Testis (tissue), 3 donors: ENCODE data around the gene CGB7. TPM values are rescaled to one million over a fixed set of nuclear protein-coding genes. Genes with fewer than 3 reads are reported as not detected.

Source experiments
- DNase-seq: peaks from one replicate; pipeline ENCODE4 v3.0.0-alpha.2; 2019
- H3K27ac ChIP-seq, 2 donors: fragments of 200-600 bp; sonication (generic); one replicate each; pipeline ENCODE4 v1.5.1; 2019
- H3K27me3 ChIP-seq: fragments of 200-600 bp; sonication (generic); one replicate; pipeline ENCODE4 v1.5.1; 2019
- H3K36me3 ChIP-seq: fragments of 200-600 bp; sonication (generic); one replicate; pipeline ENCODE4 v1.5.1; 2017; ENCODE audit warnings: low read depth; ENCODE audit errors: missing control alignments
- H3K4me1 ChIP-seq: fragments of 200-600 bp; sonication (generic); one replicate; pipeline ENCODE4 v1.5.1; 2019
- H3K4me3 ChIP-seq, 2 donors: fragments of 200-600 bp; sonication (generic); one replicate each; pipeline ENCODE4 v1.5.1; 2017 to 2019
- H3K9me3 ChIP-seq: fragments of 200-600 bp; sonication (generic); one replicate; pipeline ENCODE4 v1.5.1; 2017
- CTCF ChIP-seq, 3 experiments: fragments of 450-650 bp in 2 of 3; fragments of 200-600 bp in 1 of 3; sonication (generic) in 1 of 3; IDR thresholded peaks; one replicate each; pipeline ENCODE4 v1.5.1; 2016 to 2019; ENCODE audit warnings: antibody characterized with exemption in 3 of 3, mild to moderate bottlenecking in 2 of 3, moderate library complexity in 1 of 3
- POLR2A ChIP-seq: fragments of 450-650 bp; IDR thresholded peaks from one replicate; pipeline ENCODE4 v1.6.1; 2017; ENCODE audit warnings: antibody characterized with exemption, mild to moderate bottlenecking, moderate library complexity
- WGBS, 2 donors: methylation state at CpG; one replicate each; pipeline ENCODE4 v1.1.5; 2018; 5-methylcytosine and 5-hydroxymethylcytosine counted together
- intact Hi-C: fragments of 100-400 bp; cut with DNase I; formaldehyde crosslinking; loops from one replicate; pipeline ENCODE4 v1.15.1; 2023; ENCODE audit warnings: low total_unique reads
- polyA plus RNA-seq: library from polyadenylated mRNA; stranded (reverse); fragments of 350-450 nt; fragmentation: Illumina TruSeq; extraction: RNeasy Lipid Tissue Mini Kit (QIAGEN cat#74804); gene quantifications from one replicate; pipeline ENCODE4 v1.2.3, GENCODE V29; 2014; ENCODE audit warnings: low read depth, low replicate concordance; ENCODE audit not compliant: insufficient read depth
- total RNA-seq, 2 donors: library from RNA; depleted of rRNA; stranded (reverse); fragments of >200 nt; gene quantifications; one replicate each; pipeline ENCODE4 v1.2.3, GENCODE V29; 2016

Gene CGB7
- total and polyA plus RNA-seq, 3 donors from 2014 or later = 1.7 to 3.8 (median 3.0) TPM

GRCh38 chr19:49094505-49095482 is 37.2 kb upstream of the CGB7 start:
- peaks cover 16% of the 10 kb centered on the region for H3K4me1 ChIP-seq
- H3K27ac ChIP-seq = no peak overlapping the region
- intact Hi-C loops = loop anchor here (10.0 kb wide), 2 partner anchors 50 to 120 kb away; no protein-coding TSS in a partner anchor
- H3K9me3 ChIP-seq = no peaks in the 10 kb centered on the region
- no peak for TF ChIP-seq POLR2A
- 45 to 56% methylated on average over 23 of the region's 23 CpGs for WGBS, 2 donors
- peak; percentile 73 for DNase-seq
- no peaks in the 10 kb centered on the region for H3K36me3 ChIP-seq
- no peaks in the 10 kb centered on the region for H3K27me3 ChIP-seq
- no peak overlapping the region for H3K4me3 ChIP-seq

- intact Hi-C loops = loop anchor here (10.0 kb wide), 2 partner anchors 52 to 122 kb away; no protein-coding TSS in a partner anchor
- DNase-seq = no peak
- no peak overlapping the region for H3K4me3 ChIP-seq
- WGBS, 2 donors = 95 to 96% methylated on average over 6 of the region's 6 CpGs
- no peaks in the 10 kb centered on the region for H3K27me3 ChIP-seq
- H3K27ac ChIP-seq = no peak overlapping the region
- H3K9me3 ChIP-seq = no peaks in the 10 kb centered on the region
- TF ChIP-seq POLR2A (no peak), CTCF (IDR thresholded peaks at IDR 0.05) (no peak)
- H3K4me1 ChIP-seq = peaks cover 16% of the 10 kb centered on the region
- no peaks in the 10 kb centered on the region for H3K36me3 ChIP-seq
Measured at GRCh38 chr19:49092686-49093085, 35.1 kb upstream of the CGB7 start.

- H3K27ac ChIP-seq = no peak overlapping the region
- no peak for DNase-seq
- H3K27me3 ChIP-seq = no peaks in the 10 kb centered on the region
- H3K9me3 ChIP-seq = no peaks in the 10 kb centered on the region
- H3K36me3 ChIP-seq = no peaks in the 10 kb centered on the region
- H3K4me1 ChIP-seq = peaks cover 24% of the 10 kb centered on the region
- WGBS, 2 donors = 92 to 95% methylated on average over 17 of the region's 17 CpGs
- no peak overlapping the region for H3K4me3 ChIP-seq
- intact Hi-C loops = loop anchor here (10.0 kb wide), 2 partner anchors 53 to 123 kb away; no protein-coding TSS in a partner anchor
- TF ChIP-seq POLR2A (no peak), CTCF (IDR thresholded peaks at IDR 0.05) (no peak)
Measured at GRCh38 chr19:49091391-49092038, 34.0 kb upstream of the CGB7 start.

GRCh38 chr19:49086296-49086695 is 28.7 kb upstream of the CGB7 start:
- no peaks in the 10 kb centered on the region for H3K27me3 ChIP-seq
- 15 to 18% methylated on average over 11 of the region's 11 CpGs for WGBS, 2 donors
- TF ChIP-seq POLR2A (no peak), CTCF (IDR thresholded peaks at IDR 0.05) (no peak)
- H3K36me3 ChIP-seq = no peaks in the 10 kb centered on the region
- no peaks in the 10 kb centered on the region for H3K9me3 ChIP-seq
- H3K27ac ChIP-seq = peak overlapping the region; percentile 71 to 87
- peak overlapping the region; percentile 72 to 99 for H3K4me3 ChIP-seq
- intact Hi-C loops = no loop called here
- H3K4me1 ChIP-seq = peaks cover 28% of the 10 kb centered on the region
- no peak for DNase-seq

GRCh38 chr19:49085868-49086232 is 28.3 kb upstream of the CGB7 start:
- TF ChIP-seq CTCF (IDR thresholded peaks at IDR 0.05) (no peak), POLR2A (no peak)
- Histone ChIP-seq H3K27ac (peak overlapping the region; percentile 71 to 87), H3K4me3 (peak overlapping the region; percentile 72 to 99), H3K9me3 (no peaks in the 10 kb centered on the region), H3K4me1 (peaks cover 31% of the 10 kb centered on the region), H3K27me3 (no peaks in the 10 kb centered on the region), H3K36me3 (no peaks in the 10 kb centered on the region)
- intact Hi-C loops = no loop called here
- DNase-seq = no peak
- 0% methylated on average over 14 of the region's 14 CpGs for WGBS, 2 donors
